K562 (cell line): Measurements from ENCODE around the gene RPN1. TPM values are rescaled to one million over a fixed set of nuclear protein-coding genes. Genes with fewer than 3 reads are reported as not detected.

ENCODE experiments used
- ATAC-seq: fragments of 200-7000 bp; cut with Tn5 transposase; 3 replicates; pipeline ENCODE4 v1.9.1; 2020; ENCODE audit warnings: moderate library complexity
- BruUV-seq: library from RNA; stranded (reverse); fragments of 400-500 nt; replicated peaks from 2 replicates; lab custom pipeline; 2021; lab: Mats Ljungman, UMichigan
- CTCF ChIA-PET: fragments of 300-600 bp; formaldehyde crosslinking; extraction: SDS; loops from one replicate; lab custom pipeline; 2021; ENCODE audit warnings: low intra/inter-chr PET ratio; lab: Yijun Ruan, JAX
- POLR2A ChIA-PET: fragments of 300-600, 350-650 bp; sonication (Branson Sonifier 250); formaldehyde crosslinking; extraction: SDS; loops from one replicate; lab custom pipeline; 2021; ENCODE audit warnings: antibody characterized with exemption, inconsistent platforms; lab: Yijun Ruan, JAX
- DNase-seq, 4 experiments: peaks; one replicate each; pipeline versions ENCODE4 v3.0.0 to v3.0.0-alpha.2; 2011 to 2018; ENCODE audit warnings: low spot score in 3 of 4, mixed read lengths in 3 of 4; ENCODE audit errors: extremely low read depth in 1 of 4
- FAIRE-seq: peaks from 2 replicates; lab custom pipeline; 2011; peaks lifted over from hg19 to GRCh38; lab: Jason Lieb, UNC
- H2AFZ ChIP-seq: 2 replicates; pipeline ENCODE4 v1.6.0; 2011; ENCODE audit warnings: low read depth, low read length, control low read depth, inconsistent platforms
- H3K27ac ChIP-seq: fragments of 200-600 bp; 3 replicates; pipeline ENCODE4 v1.8.0; 2011; ENCODE audit warnings: low read depth, mild to moderate bottlenecking, control low read depth, inconsistent platforms, low read length, moderate library complexity, mixed read lengths; ENCODE audit errors: extremely low read depth
- H3K27me3 ChIP-seq, 2 experiments: fragments of 300-600 bp in 1 of 2; 2 replicates in 1 of 2; 3 replicates in 1 of 2; pipeline versions ENCODE4 v1.6.0 to v1.8.0; 2011; ENCODE audit warnings: inconsistent platforms in 2 of 2, low read length in 2 of 2, mild to moderate bottlenecking in 1 of 2, mixed read lengths in 1 of 2, moderate library complexity in 1 of 2; ENCODE audit not compliant: control insufficient read depth in 2 of 2, insufficient read depth in 2 of 2
- H3K36me3 ChIP-seq: fragments of 300-600 bp; 3 replicates; pipeline ENCODE4 v1.8.0; 2011; ENCODE audit warnings: mild to moderate bottlenecking, low read length, inconsistent platforms; ENCODE audit not compliant: control insufficient read depth, insufficient read depth
- H3K4me1 ChIP-seq, 2 experiments: fragments of 200-600 bp in 1 of 2; replicated peaks in 1 of 2; 2 replicates in 1 of 2; 3 replicates in 1 of 2; pipeline versions ENCODE4 v1.5.1 to v1.8.0; 2011; ENCODE audit warnings: inconsistent platforms in 2 of 2, low read length in 2 of 2, mild to moderate bottlenecking in 1 of 2, mixed read lengths in 1 of 2, moderate library complexity in 1 of 2; ENCODE audit not compliant: control insufficient read depth in 2 of 2, insufficient read depth in 2 of 2
- H3K4me2 ChIP-seq: 2 replicates; pipeline ENCODE4 v1.6.1; 2011; ENCODE audit warnings: low read length, control low read depth, inconsistent platforms, mixed read lengths; ENCODE audit not compliant: insufficient read depth
- H3K4me3 ChIP-seq: fragments of 200-600 bp; sonication (generic), shearing (Covaris generic); 2 replicates; pipeline ENCODE4 v1.5.1; 2016; ENCODE audit warnings: control low read depth, inconsistent platforms
- H3K79me2 ChIP-seq: fragments of 200-600 bp; 3 replicates; pipeline ENCODE4 v1.8.0; 2011; ENCODE audit warnings: low read length, inconsistent platforms; ENCODE audit not compliant: control insufficient read depth, insufficient read depth
- H3K9ac ChIP-seq, 2 experiments: 2 replicates each; pipeline versions ENCODE4 v1.6.0 to v1.6.1; 2011; ENCODE audit warnings: low read depth in 2 of 2, low read length in 2 of 2, control low read depth in 1 of 2, inconsistent platforms in 1 of 2, mild to moderate bottlenecking in 1 of 2, mixed read lengths in 1 of 2; ENCODE audit not compliant: insufficient read depth in 1 of 2
- H3K9me1 ChIP-seq: one replicate; pipeline ENCODE4 v1.6.0; 2011; ENCODE audit warnings: inconsistent platforms, mild to moderate bottlenecking, low read length, moderate library complexity; ENCODE audit not compliant: control insufficient read depth, insufficient read depth
- H3K9me3 ChIP-seq: replicated peaks from 2 replicates; pipeline ENCODE4 v1.5.1; 2011; ENCODE audit warnings: low read depth, low read length, inconsistent platforms; ENCODE audit not compliant: control insufficient read depth, insufficient read depth
- H4K20me1 ChIP-seq: replicated peaks from 2 replicates; pipeline ENCODE4 v1.6.1; 2011; ENCODE audit warnings: low read length, inconsistent platforms, mixed read lengths; ENCODE audit not compliant: control insufficient read depth, insufficient read depth
- AFF1 ChIP-seq, 2 experiments: fragments of 450-650 bp; IDR thresholded peaks; 2 replicates each; pipeline ENCODE4 v1.6.1; 2018; ENCODE audit warnings: mild to moderate bottlenecking in 2 of 2, low read depth in 1 of 2; ENCODE audit not compliant: partially characterized antibody in 2 of 2
- ZNF121 ChIP-seq: sonication (generic); formaldehyde crosslinking; conservative IDR thresholded peaks from 2 replicates; pipeline ENCODE4 v1.8.0; 2022; ENCODE audit warnings: missing genetic modification reagents
- WGBS: fragments of 100-300 bp; shearing (Covaris generic); methylation state at CpG from one replicate; pipeline ENCODE4 v1.1.6; 2016; ENCODE audit warnings: low coverage, mixed read lengths; ENCODE audit not compliant: insufficient coverage; ENCODE audit errors: missing lambda C conversion rate; 5-methylcytosine and 5-hydroxymethylcytosine counted together
- in situ Hi-C: fragments of 300-500 bp; cut with MboI; formaldehyde crosslinking; loops from 4 replicates; pipeline ENCODE4 v1.15.0; 2018; ENCODE audit warnings: inconsistent platforms, mixed read lengths
- intact Hi-C: fragments of 100-400 bp; cut with micrococcal nuclease; formaldehyde crosslinking; loops from 2 replicates; pipeline ENCODE4 v1.14.2; 2022
- polyA plus RNA-seq, 8 experiments: library from polyadenylated mRNA; depleted of rRNA in 4 of 8; stranded (reverse) in 5 of 8; unstranded in 3 of 8; fragments of >200 nt; fragmentation: Nextera tagmentation in 2 of 8; fragmentation: Illumina TruSeq in 1 of 8; extraction: Ambion mirVana in 2 of 8; extraction: Trizol in 1 of 8; gene quantifications; 2 replicates each; pipeline versions ENCODE4 v1.2.1 to v1.2.3, GENCODE V29; 2011 to 2014; ENCODE audit warnings: inconsistent platforms in 1 of 8, missing spikeins in 1 of 8
- total RNA-seq, 7 experiments: library from RNA; depleted of rRNA in 6 of 7; stranded (reverse); fragments of >200 nt in 6 of 7; fragmentation: Illumina TruSeq in 2 of 7; extraction: Trizol in 2 of 7; gene quantifications; 2 replicates each; pipeline versions ENCODE4 v1.2.1 to v1.2.3, GENCODE V29; 2011 to 2021; ENCODE audit warnings: low replicate concordance in 1 of 7

RPN1 gene
- total and polyA plus RNA-seq, 9 of the 15 experiments (the other 6 are each of a cell fraction or from before 2014, with no cell fraction given): 39.5 to 300 (median 148) TPM

- Histone ChIP-seq H4K20me1 (no peaks in the 10 kb centered on the region), H3K36me3 (no peaks in the 10 kb centered on the region), H3K79me2 (no peaks in the 10 kb centered on the region), H3K9me3 (no peaks in the 10 kb centered on the region)
- intact Hi-C loops: no loop called here
- CTCF ChIA-PET: no interaction called here
- 53% methylated on average over 17 of the region's 18 CpGs for WGBS
- no peak for DNase-seq
- 0 out of 2 replicates have a peak, but pooled peaks have one; percentile 10 for TF ChIP-seq ZNF121
- no peak for TF ChIP-seq AFF1 (IDR thresholded peaks at IDR 0.05; ENCODE audit: low read depth in 1 of 2, partially characterized antibody in 2 of 2)
- TF ChIP-seq, all 486 proteins: peak for 1
- Histone ChIP-seq H3K9ac (peak overlapping the region in 1 of 2 experiments; percentile 52; a peak in 2 of 4 replicates), H3K27me3 (no peaks in the 10 kb centered on the region), H3K27ac (no peak overlapping the region), H2AFZ (no peak overlapping the region), H3K9me1 (no peaks in the 10 kb centered on the region), H3K4me1 (peaks cover 0 to 15% of the 10 kb centered on the region in 2 experiments; a peak in 2 of 5 replicates), H3K4me2 (no peak overlapping the region), H3K4me3 (no peak overlapping the region)
- no peak for ATAC-seq
- POLR2A ChIA-PET: interaction anchor here (0.6 to 0.8 kb wide), 2 partner anchors 15 to 841 kb away, joined by 3 to 5 read pairs; partner anchors contain the start of gene IFT122
- no TSS peak for BruUV-seq
- in situ Hi-C loops: no loop called here
- no peak for FAIRE-seq
These were observed 51.5 kb downstream of the RPN1 start for GRCh38 chr3:128598884-128599664.
